Endothelial cell of umbilical vein (primary cell): ENCODE data around the gene PLP2.

Experiments used
- POLR2A ChIP-seq: IDR thresholded peaks from 2 replicates; pipeline ENCODE4 v1.6.1; 2012; ENCODE audit warnings: low read depth, mild to moderate bottlenecking, control low read depth, low read length
- TF ChIP-seq, protein P1 (sequence below), 2 donors: IDR thresholded peaks; 1 replicate in 1 of 2; 2 replicates in 1 of 2; pipeline ENCODE4 v1.5.1; 2011; ENCODE audit warnings: low read length in 2 of 2, mild to moderate bottlenecking in 2 of 2, moderate library complexity in 2 of 2, control low read depth in 1 of 2, inconsistent platforms in 1 of 2, low read depth in 1 of 2; ENCODE audit not compliant: insufficient read depth in 1 of 2; ENCODE audit errors: extremely low read depth in 1 of 2

DNA sequence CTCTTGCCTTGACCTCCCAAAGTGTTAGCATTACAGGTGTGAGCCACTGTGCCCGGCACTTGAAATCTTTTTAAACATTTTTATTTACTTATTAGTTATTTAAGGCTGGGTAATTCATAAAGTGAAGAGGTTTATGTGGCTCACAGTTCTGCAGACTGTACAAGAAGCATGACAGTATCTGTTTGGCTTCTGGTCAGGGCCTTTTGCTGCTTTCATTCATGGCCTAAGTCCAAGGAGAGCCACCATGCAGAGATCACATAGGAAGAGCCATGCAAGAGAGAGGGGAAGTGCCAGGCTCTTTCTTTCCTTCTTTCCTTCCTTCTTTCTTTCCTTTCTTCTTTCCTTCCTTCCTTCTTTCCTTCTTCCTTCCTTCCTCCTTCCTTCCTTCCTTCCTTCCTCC is 37.9 kb upstream of the PLP2 start:
- TF ChIP-seq, protein P1, sequence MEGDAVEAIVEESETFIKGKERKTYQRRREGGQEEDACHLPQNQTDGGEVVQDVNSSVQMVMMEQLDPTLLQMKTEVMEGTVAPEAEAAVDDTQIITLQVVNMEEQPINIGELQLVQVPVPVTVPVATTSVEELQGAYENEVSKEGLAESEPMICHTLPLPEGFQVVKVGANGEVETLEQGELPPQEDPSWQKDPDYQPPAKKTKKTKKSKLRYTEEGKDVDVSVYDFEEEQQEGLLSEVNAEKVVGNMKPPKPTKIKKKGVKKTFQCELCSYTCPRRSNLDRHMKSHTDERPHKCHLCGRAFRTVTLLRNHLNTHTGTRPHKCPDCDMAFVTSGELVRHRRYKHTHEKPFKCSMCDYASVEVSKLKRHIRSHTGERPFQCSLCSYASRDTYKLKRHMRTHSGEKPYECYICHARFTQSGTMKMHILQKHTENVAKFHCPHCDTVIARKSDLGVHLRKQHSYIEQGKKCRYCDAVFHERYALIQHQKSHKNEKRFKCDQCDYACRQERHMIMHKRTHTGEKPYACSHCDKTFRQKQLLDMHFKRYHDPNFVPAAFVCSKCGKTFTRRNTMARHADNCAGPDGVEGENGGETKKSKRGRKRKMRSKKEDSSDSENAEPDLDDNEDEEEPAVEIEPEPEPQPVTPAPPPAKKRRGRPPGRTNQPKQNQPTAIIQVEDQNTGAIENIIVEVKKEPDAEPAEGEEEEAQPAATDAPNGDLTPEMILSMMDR (IDR thresholded peaks at IDR 0.05; ENCODE audit: extremely low read depth in 1 of 2, insufficient read depth in 1 of 2, low read depth in 1 of 2, low read length in 2 of 2) = no peak
- no peak for TF ChIP-seq POLR2A
